H9 (cell line): Measurements from ENCODE around the gene ATOX1. TPM values are rescaled to one million over a fixed set of nuclear protein-coding genes. Genes with fewer than 3 reads are reported as not detected.

Source experiments
- DNase-seq: peaks from one replicate; pipeline ENCODE4 v3.0.0-alpha.2; 2017
- H2AFZ ChIP-seq: one replicate; pipeline ENCODE4 v1.6.1; 2013; ENCODE audit warnings: mild to moderate bottlenecking, low read length, control low read depth, moderate library complexity
- H2AK5ac ChIP-seq: 2 replicates; pipeline ENCODE4 v1.6.1; 2013; ENCODE audit warnings: low read length, control low read depth, mixed read lengths; ENCODE audit not compliant: insufficient read length
- H2BK120ac ChIP-seq: one replicate; pipeline ENCODE4 v1.6.1; 2013; ENCODE audit warnings: low read depth, mild to moderate bottlenecking, low read length, control low read depth, inconsistent platforms; ENCODE audit not compliant: poor library complexity, severe bottlenecking
- H2BK12ac ChIP-seq: 2 replicates; pipeline ENCODE4 v1.6.1; 2013; ENCODE audit warnings: low read length, control low read depth, mixed read lengths, low read depth; ENCODE audit not compliant: insufficient read length
- H2BK15ac ChIP-seq: 2 replicates; pipeline ENCODE4 v1.6.1; 2013; ENCODE audit warnings: low read depth, low read length, control low read depth
- H2BK20ac ChIP-seq: one replicate; pipeline ENCODE4 v1.6.1; 2013; ENCODE audit warnings: low read depth, mild to moderate bottlenecking, low read length, control low read depth, inconsistent platforms; ENCODE audit not compliant: poor library complexity, severe bottlenecking
- H2BK5ac ChIP-seq: 2 replicates; pipeline ENCODE4 v1.6.1; 2013; ENCODE audit warnings: low read length, control low read depth, mixed read lengths; ENCODE audit not compliant: insufficient read length
- H3K14ac ChIP-seq: 2 replicates; pipeline ENCODE4 v1.6.1; 2013; ENCODE audit warnings: low read length, control low read depth; ENCODE audit not compliant: insufficient read depth
- H3K18ac ChIP-seq: 2 replicates; pipeline ENCODE4 v1.6.1; 2013; ENCODE audit warnings: low read depth, mild to moderate bottlenecking, mixed read lengths, low read length, control low read depth; ENCODE audit not compliant: insufficient read length
- H3K23ac ChIP-seq: 2 replicates; pipeline ENCODE4 v1.6.1; 2013; ENCODE audit warnings: low read length, control low read depth, mixed read lengths, low read depth; ENCODE audit not compliant: insufficient read length
- H3K23me2 ChIP-seq: 2 replicates; pipeline ENCODE4 v1.6.1; 2013; ENCODE audit warnings: low read depth, mild to moderate bottlenecking, mixed read lengths, low read length, control low read depth; ENCODE audit not compliant: insufficient read length, poor library complexity, severe bottlenecking
- H3K27ac ChIP-seq: 2 replicates; pipeline ENCODE4 v1.5.1; 2013; ENCODE audit warnings: low read length, control low read depth, mixed read lengths, low read depth; ENCODE audit not compliant: insufficient read length
- H3K27me3 ChIP-seq: 2 replicates; pipeline ENCODE4 v1.6.1; 2013; ENCODE audit warnings: low read length, control low read depth, inconsistent platforms; ENCODE audit not compliant: insufficient read depth
- H3K4ac ChIP-seq: 2 replicates; pipeline ENCODE4 v1.6.1; 2013; ENCODE audit warnings: low read depth, mild to moderate bottlenecking, control low read depth, inconsistent platforms, low read length, moderate library complexity
- H3K4me1 ChIP-seq: 2 replicates; pipeline ENCODE4 v1.6.1; 2013; ENCODE audit warnings: low read length, control low read depth, inconsistent platforms; ENCODE audit not compliant: insufficient read depth
- H3K4me2 ChIP-seq: 2 replicates; pipeline ENCODE4 v1.6.1; 2013; ENCODE audit warnings: low read length, control low read depth, mixed read lengths; ENCODE audit not compliant: insufficient read length, insufficient read depth
- H3K56ac ChIP-seq: 2 replicates; pipeline ENCODE4 v1.6.1; 2013; ENCODE audit warnings: low read depth, mild to moderate bottlenecking, mixed read lengths, low read length, control low read depth; ENCODE audit not compliant: insufficient read length
- H3K79me1 ChIP-seq: 2 replicates; pipeline ENCODE4 v1.6.1; 2013; ENCODE audit warnings: low read depth, mild to moderate bottlenecking, moderate library complexity, low read length, control low read depth, inconsistent platforms; ENCODE audit not compliant: insufficient read depth, poor library complexity, severe bottlenecking
- H3K79me2 ChIP-seq: 2 replicates; pipeline ENCODE4 v1.6.1; 2013; ENCODE audit warnings: low read length, control low read depth, inconsistent platforms; ENCODE audit not compliant: insufficient read depth
- H3K9ac ChIP-seq: 2 replicates; pipeline ENCODE4 v1.6.1; 2013; ENCODE audit warnings: low read length, control low read depth, mixed read lengths; ENCODE audit not compliant: insufficient read length; ENCODE audit errors: extremely low read depth
- H3K9me3 ChIP-seq: one replicate; pipeline ENCODE4 v1.6.1; 2013; ENCODE audit warnings: low read depth, low read length, inconsistent platforms; ENCODE audit not compliant: control insufficient read depth
- H3T11ph ChIP-seq: one replicate; pipeline ENCODE4 v1.6.1; 2013; ENCODE audit warnings: mild to moderate bottlenecking, low read length, control low read depth, inconsistent platforms
- H4K20me1 ChIP-seq: one replicate; pipeline ENCODE4 v1.6.1; 2013; ENCODE audit not compliant: control insufficient read depth, insufficient read length, insufficient read depth
- H4K5ac ChIP-seq: 2 replicates; pipeline ENCODE4 v1.6.1; 2013; ENCODE audit warnings: low read depth, mild to moderate bottlenecking, mixed read lengths, low read length, control low read depth; ENCODE audit not compliant: insufficient read length
- H4K8ac ChIP-seq: replicated peaks from 2 replicates; pipeline ENCODE4 v1.6.1; 2013; ENCODE audit warnings: low read length, control low read depth, mixed read lengths, low read depth; ENCODE audit not compliant: insufficient read length
- H4K91ac ChIP-seq: 2 replicates; pipeline ENCODE4 v1.6.1; 2013; ENCODE audit warnings: low read depth, mild to moderate bottlenecking, moderate library complexity, mixed read lengths, low read length, control low read depth; ENCODE audit not compliant: insufficient read length
- H3K27ac Mint-ChIP-seq, 3 experiments: 2 replicates in 2 of 3; 3 replicates in 1 of 3; pipeline ENCODE4 v1.8.0; 2020 to 2021; ENCODE audit warnings: mixed read lengths in 3 of 3, mild to moderate bottlenecking in 1 of 3, moderate library complexity in 1 of 3
- H3K27me3 Mint-ChIP-seq: 2 replicates; pipeline ENCODE4 v1.8.0; 2021; ENCODE audit warnings: low read depth, mild to moderate bottlenecking, moderate library complexity, mixed read lengths
- H3K36me3 Mint-ChIP-seq, 3 experiments: 2 replicates in 2 of 3; 3 replicates in 1 of 3; pipeline ENCODE4 v1.8.0; 2020 to 2021; ENCODE audit warnings: low read depth in 3 of 3, mixed read lengths in 3 of 3; ENCODE audit not compliant: insufficient read depth in 1 of 3
- H3K4me1 Mint-ChIP-seq, 2 experiments: 2 replicates each; pipeline ENCODE4 v1.8.0; 2020; ENCODE audit warnings: mixed read lengths in 2 of 2
- H3K4me3 Mint-ChIP-seq, 2 experiments: 2 replicates in 1 of 2; 3 replicates in 1 of 2; pipeline ENCODE4 v1.8.0; 2020 to 2021; ENCODE audit warnings: mild to moderate bottlenecking in 2 of 2, mixed read lengths in 2 of 2, moderate library complexity in 1 of 2
- H3K9me3 Mint-ChIP-seq, 2 experiments: 2 replicates in 1 of 2; 3 replicates in 1 of 2; pipeline ENCODE4 v1.8.0; 2020; ENCODE audit warnings: mild to moderate bottlenecking in 2 of 2, mixed read lengths in 2 of 2, moderate library complexity in 1 of 2
- WGBS: extraction: QIAGEN DNeasy Blood & Tissue Kit; methylation state at CpG from one replicate; pipeline ENCODE4 v1.1.7; 2013; ENCODE audit warnings: missing lambda C conversion rate, low lambda C conversion rate, mixed read lengths; ENCODE audit not compliant: insufficient read length; ENCODE audit errors: extremely low coverage; 5-methylcytosine and 5-hydroxymethylcytosine counted together
- total RNA-seq: library from RNA; stranded (reverse); gene quantifications from 2 replicates; pipeline ENCODE4 v1.2.1, GENCODE V29; 2021
- TF ChIP-seq, protein P1 (sequence below): fragments of 200-600 bp; sonication (generic); conservative IDR thresholded peaks from 3 replicates; pipeline ENCODE4 v1.8.0; 2021; ENCODE audit warnings: antibody characterized with exemption, mild to moderate bottlenecking

The ATOX1 gene
- total RNA-seq, 1 experiment from 2014 or later: 75.0 TPM

DNA sequence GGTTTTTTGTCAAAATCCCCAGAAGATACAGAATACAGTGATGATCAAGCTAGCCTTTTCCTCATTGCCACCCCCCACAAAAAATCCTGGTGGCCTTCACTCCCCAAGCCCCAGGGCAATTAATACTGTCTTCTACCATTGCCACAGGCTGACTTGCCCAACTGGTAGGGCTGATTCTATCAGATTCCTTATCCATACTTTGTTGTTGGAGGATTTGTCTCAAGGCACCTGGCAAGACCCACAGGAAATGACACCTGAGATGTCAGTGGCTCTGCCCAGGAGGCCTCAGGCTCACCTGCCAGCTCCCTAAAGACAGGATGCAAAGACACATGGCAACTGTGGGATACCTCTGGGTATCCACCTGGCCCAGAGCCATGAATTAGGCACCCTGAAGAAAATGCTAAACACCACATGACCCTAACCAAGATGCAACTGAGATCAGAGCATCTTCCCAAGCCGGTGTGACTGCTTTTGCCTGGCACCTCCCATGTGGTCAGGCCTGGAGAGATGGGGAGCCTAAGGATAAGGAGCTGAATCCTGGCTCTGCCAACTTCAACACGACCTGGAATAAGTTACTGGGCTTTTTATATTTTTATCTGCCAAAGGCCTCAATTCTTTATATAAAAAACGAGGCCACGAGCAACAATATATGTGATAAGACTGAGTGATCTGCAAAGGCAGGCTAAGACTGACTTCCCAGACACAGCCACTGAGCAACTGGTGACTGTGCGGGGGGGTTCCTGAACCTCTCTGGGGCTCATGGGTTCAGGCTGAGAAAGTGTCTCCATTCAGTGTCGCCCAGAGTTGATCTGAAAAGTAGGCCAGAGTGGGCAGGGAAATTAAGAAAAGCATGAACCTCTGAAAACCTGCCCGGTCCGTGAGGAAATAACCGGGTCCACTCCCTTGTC lies 944 bp downstream of the ATOX1 start:
- TF ChIP-seq, protein P1, sequence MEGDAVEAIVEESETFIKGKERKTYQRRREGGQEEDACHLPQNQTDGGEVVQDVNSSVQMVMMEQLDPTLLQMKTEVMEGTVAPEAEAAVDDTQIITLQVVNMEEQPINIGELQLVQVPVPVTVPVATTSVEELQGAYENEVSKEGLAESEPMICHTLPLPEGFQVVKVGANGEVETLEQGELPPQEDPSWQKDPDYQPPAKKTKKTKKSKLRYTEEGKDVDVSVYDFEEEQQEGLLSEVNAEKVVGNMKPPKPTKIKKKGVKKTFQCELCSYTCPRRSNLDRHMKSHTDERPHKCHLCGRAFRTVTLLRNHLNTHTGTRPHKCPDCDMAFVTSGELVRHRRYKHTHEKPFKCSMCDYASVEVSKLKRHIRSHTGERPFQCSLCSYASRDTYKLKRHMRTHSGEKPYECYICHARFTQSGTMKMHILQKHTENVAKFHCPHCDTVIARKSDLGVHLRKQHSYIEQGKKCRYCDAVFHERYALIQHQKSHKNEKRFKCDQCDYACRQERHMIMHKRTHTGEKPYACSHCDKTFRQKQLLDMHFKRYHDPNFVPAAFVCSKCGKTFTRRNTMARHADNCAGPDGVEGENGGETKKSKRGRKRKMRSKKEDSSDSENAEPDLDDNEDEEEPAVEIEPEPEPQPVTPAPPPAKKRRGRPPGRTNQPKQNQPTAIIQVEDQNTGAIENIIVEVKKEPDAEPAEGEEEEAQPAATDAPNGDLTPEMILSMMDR: no peak
- Histone ChIP-seq H3K79me1 (peaks cover 3% of the 10 kb centered on the region), H2BK120ac (no peak overlapping the region), H3K23ac (no peak overlapping the region), H3K4me2 (peak overlapping the region; percentile 51), H2BK20ac (no peak overlapping the region), H4K20me1 (no peaks in the 10 kb centered on the region), H3K4ac (no peak overlapping the region), H3K9ac (peak overlapping the region; percentile 53), H4K91ac (no peak overlapping the region), H3K27me3 (no peaks in the 10 kb centered on the region), H4K5ac (no peak overlapping the region), H3K4me1 (peaks cover 9% of the 10 kb centered on the region), H3K23me2 (peaks cover 5% of the 10 kb centered on the region), H3K56ac (no peak overlapping the region), H3K14ac (no peak overlapping the region), H2BK5ac (no peak overlapping the region), H2AK5ac (no peak overlapping the region), H4K8ac (no peak overlapping the region), H3K18ac (no peak overlapping the region), H3K9me3 (no peaks in the 10 kb centered on the region), H2BK15ac (no peak overlapping the region), H3K27ac (no peak overlapping the region), H2AFZ (no peak overlapping the region), H3K79me2 (0 out of 2 replicates have a peak, but pooled peaks cover 2% of the 10 kb centered on the region), H2BK12ac (no peak overlapping the region), H3T11ph (no peak overlapping the region)
- no peaks in the 10 kb centered on the region for H3K9me3 Mint-ChIP-seq
- no CpG with 5 or more reads among the region's 9 CpGs for WGBS
- no peak overlapping the region for H3K27ac Mint-ChIP-seq
- H3K4me1 Mint-ChIP-seq: peaks cover 31 to 36% of the 10 kb centered on the region in 2 experiments
- peaks cover 0 to 7% (median 5%) of the 10 kb centered on the region in 3 experiments; a peak in 2 of 7 replicates for H3K36me3 Mint-ChIP-seq
- no peak for DNase-seq
- no peaks in the 10 kb centered on the region; the same call in 1 of the 2 replicates for H3K27me3 Mint-ChIP-seq
- peak overlapping the region; percentile 84 to 87 for H3K4me3 Mint-ChIP-seq
